Panc1 (cell line): ENCODE data around the gene E2F3. TPM values are rescaled to one million over a fixed set of nuclear protein-coding genes. Genes with fewer than 3 reads are reported as not detected.

Experiments used
- ATAC-seq: fragments of 200-7000 bp; cut with Tn5 transposase; 2 replicates; pipeline ENCODE4 v1.9.1; 2020; ENCODE audit warnings: mild to moderate bottlenecking, moderate library complexity
- BruUV-seq: library from RNA; stranded (reverse); fragments of 400-500 nt; replicated peaks from 2 replicates; lab custom pipeline; 2021; lab: Mats Ljungman, UMichigan
- CTCF ChIA-PET: fragments of 300-600 bp; sonication (Branson Sonifier 250); formaldehyde crosslinking; loops from one replicate; lab custom pipeline; 2022; ENCODE audit warnings: antibody characterized with exemption; lab: Charles Lee
- POLR2A ChIA-PET: fragments of 300-600 bp; sonication (Branson Sonifier 250); formaldehyde crosslinking; loops from one replicate; lab custom pipeline; 2022; ENCODE audit warnings: antibody characterized with exemption; lab: Charles Lee
- DNase-seq: peaks from one replicate; pipeline ENCODE4 v3.0.0-alpha.2; 2010; ENCODE audit warnings: low read depth, low spot score
- H3K27ac ChIP-seq: 2 replicates; pipeline ENCODE4 v1.5.1; 2011; ENCODE audit warnings: mild to moderate bottlenecking, low read length, inconsistent platforms
- H3K27me3 ChIP-seq: fragments of 200-500 bp; sonication (Bioruptor generic); 2 replicates; pipeline ENCODE4 v1.6.0; 2014; ENCODE audit warnings: low read length, inconsistent platforms; ENCODE audit not compliant: control insufficient read depth, insufficient read depth
- H3K36me3 ChIP-seq: fragments of 200-500 bp; sonication (Bioruptor generic); 2 replicates; pipeline ENCODE4 v1.5.1; 2014; ENCODE audit warnings: inconsistent platforms, mild to moderate bottlenecking, low read length, moderate library complexity; ENCODE audit not compliant: control insufficient read depth, insufficient read depth
- H3K4me1 ChIP-seq: 2 replicates; pipeline ENCODE4 v1.5.1; 2011; ENCODE audit warnings: inconsistent platforms, mild to moderate bottlenecking, low read length, moderate library complexity; ENCODE audit not compliant: control insufficient read depth, insufficient read depth
- H3K4me3 ChIP-seq, 2 experiments: 2 replicates each; pipeline ENCODE4 v1.5.1; 2011 to 2012; ENCODE audit warnings: low read depth in 2 of 2, low read length in 2 of 2, mild to moderate bottlenecking in 2 of 2, inconsistent platforms in 1 of 2, moderate library complexity in 1 of 2
- H3K9me3 ChIP-seq: fragments of 200-500 bp; sonication (Bioruptor generic); 2 replicates; pipeline ENCODE4 v1.5.1; 2014; ENCODE audit warnings: low read depth, mild to moderate bottlenecking, inconsistent platforms, low read length, moderate library complexity; ENCODE audit not compliant: control insufficient read depth, insufficient read depth
- POLR2AphosphoS5 ChIP-seq: IDR thresholded peaks from 2 replicates; pipeline ENCODE4 v1.6.1; 2012; ENCODE audit warnings: mild to moderate bottlenecking, low read depth, low read length, moderate library complexity
- SIN3A ChIP-seq: IDR thresholded peaks from 2 replicates; pipeline ENCODE4 v1.6.1; 2012; ENCODE audit warnings: low read depth, mild to moderate bottlenecking, low read length, moderate library complexity, borderline replicate concordance; ENCODE audit not compliant: insufficient read depth
- TCF7L2 ChIP-seq: IDR thresholded peaks from 2 replicates; pipeline ENCODE4 v1.6.1; 2011; ENCODE audit warnings: mild to moderate bottlenecking, low read depth, low read length, inconsistent platforms
- in situ Hi-C: cut with HindIII; loops from 2 replicates; pipeline ENCODE4 v1.10.0; 2016; ENCODE audit warnings: low sequenced_read_pairs, low pct_unique_long_range_greater_than_20kb
- intact Hi-C: fragments of 100-400 bp; cut with micrococcal nuclease; formaldehyde crosslinking; loops from one replicate; pipeline ENCODE4 v1.10.0; 2022; ENCODE audit not compliant: unreplicated experiment
- total RNA-seq: library from RNA; stranded (reverse); gene quantifications from one replicate; pipeline ENCODE4 v1.2.1, GENCODE V29; 2021; ENCODE audit not compliant: unreplicated experiment
- TF ChIP-seq, protein P1 (sequence below): fragments of 450-650 bp; IDR thresholded peaks from 2 replicates; pipeline ENCODE4 v1.5.1; 2017; ENCODE audit warnings: mild to moderate bottlenecking
- TF ChIP-seq, protein P2 (sequence below), 2 experiments: IDR thresholded peaks; 2 replicates each; pipeline ENCODE4 v1.6.1; 2011 to 2012; ENCODE audit warnings: low read depth in 2 of 2, control low read depth in 1 of 2, low read length in 1 of 2, mild to moderate bottlenecking in 1 of 2, moderate library complexity in 1 of 2; ENCODE audit not compliant: insufficient read depth in 1 of 2

The E2F3 gene
- total RNA-seq, 1 experiment from 2014 or later: 31.0 TPM

DNA sequence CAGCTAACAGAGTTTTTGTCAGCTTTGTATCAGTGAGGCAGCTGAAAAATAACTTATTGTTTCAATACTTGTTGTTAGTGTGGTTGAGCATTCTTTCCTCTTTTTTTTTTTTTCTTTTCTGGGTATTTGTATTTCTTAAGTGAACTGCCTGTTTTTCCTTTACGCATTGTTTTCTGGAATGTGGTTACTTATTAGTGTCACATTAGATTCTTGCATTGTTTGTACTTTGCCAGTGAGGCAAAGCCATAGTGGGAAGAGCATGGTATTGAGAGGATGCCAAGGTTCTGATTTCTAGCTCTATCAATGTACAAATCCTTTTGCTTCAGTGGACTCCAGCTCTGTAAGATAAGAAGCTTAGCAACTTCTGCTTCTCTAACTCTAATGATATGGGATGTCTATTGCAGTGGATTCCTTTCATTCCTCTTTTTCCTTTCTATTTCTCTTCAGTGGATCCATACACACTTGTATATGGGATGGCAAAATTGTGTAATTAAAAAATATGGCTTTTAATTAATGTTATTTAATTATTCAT lies 136.5 kb downstream of the E2F3 start:
- DNase-seq: no peak
- intact Hi-C loops (no loop called here), in situ Hi-C loops (no loop called here)
- ChIA-PET CTCF (no interaction called here), POLR2A (no interaction called here)
- H3K36me3 ChIP-seq: peaks cover 11% of the 10 kb centered on the region; the same call in 1 of the 2 replicates
- H3K9me3 ChIP-seq: no peaks in the 10 kb centered on the region
- peaks cover 15% of the 10 kb centered on the region for H3K4me1 ChIP-seq
- H3K27ac ChIP-seq: no peak overlapping the region
- no peak for ATAC-seq
- no peaks in the 10 kb centered on the region for H3K27me3 ChIP-seq
- no TSS peak for BruUV-seq
- TF ChIP-seq POLR2AphosphoS5 (no peak), TCF7L2 (no peak), SIN3A (no peak)
- TF ChIP-seq, protein P1, sequence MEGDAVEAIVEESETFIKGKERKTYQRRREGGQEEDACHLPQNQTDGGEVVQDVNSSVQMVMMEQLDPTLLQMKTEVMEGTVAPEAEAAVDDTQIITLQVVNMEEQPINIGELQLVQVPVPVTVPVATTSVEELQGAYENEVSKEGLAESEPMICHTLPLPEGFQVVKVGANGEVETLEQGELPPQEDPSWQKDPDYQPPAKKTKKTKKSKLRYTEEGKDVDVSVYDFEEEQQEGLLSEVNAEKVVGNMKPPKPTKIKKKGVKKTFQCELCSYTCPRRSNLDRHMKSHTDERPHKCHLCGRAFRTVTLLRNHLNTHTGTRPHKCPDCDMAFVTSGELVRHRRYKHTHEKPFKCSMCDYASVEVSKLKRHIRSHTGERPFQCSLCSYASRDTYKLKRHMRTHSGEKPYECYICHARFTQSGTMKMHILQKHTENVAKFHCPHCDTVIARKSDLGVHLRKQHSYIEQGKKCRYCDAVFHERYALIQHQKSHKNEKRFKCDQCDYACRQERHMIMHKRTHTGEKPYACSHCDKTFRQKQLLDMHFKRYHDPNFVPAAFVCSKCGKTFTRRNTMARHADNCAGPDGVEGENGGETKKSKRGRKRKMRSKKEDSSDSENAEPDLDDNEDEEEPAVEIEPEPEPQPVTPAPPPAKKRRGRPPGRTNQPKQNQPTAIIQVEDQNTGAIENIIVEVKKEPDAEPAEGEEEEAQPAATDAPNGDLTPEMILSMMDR: no peak
- TF ChIP-seq, protein P2, sequence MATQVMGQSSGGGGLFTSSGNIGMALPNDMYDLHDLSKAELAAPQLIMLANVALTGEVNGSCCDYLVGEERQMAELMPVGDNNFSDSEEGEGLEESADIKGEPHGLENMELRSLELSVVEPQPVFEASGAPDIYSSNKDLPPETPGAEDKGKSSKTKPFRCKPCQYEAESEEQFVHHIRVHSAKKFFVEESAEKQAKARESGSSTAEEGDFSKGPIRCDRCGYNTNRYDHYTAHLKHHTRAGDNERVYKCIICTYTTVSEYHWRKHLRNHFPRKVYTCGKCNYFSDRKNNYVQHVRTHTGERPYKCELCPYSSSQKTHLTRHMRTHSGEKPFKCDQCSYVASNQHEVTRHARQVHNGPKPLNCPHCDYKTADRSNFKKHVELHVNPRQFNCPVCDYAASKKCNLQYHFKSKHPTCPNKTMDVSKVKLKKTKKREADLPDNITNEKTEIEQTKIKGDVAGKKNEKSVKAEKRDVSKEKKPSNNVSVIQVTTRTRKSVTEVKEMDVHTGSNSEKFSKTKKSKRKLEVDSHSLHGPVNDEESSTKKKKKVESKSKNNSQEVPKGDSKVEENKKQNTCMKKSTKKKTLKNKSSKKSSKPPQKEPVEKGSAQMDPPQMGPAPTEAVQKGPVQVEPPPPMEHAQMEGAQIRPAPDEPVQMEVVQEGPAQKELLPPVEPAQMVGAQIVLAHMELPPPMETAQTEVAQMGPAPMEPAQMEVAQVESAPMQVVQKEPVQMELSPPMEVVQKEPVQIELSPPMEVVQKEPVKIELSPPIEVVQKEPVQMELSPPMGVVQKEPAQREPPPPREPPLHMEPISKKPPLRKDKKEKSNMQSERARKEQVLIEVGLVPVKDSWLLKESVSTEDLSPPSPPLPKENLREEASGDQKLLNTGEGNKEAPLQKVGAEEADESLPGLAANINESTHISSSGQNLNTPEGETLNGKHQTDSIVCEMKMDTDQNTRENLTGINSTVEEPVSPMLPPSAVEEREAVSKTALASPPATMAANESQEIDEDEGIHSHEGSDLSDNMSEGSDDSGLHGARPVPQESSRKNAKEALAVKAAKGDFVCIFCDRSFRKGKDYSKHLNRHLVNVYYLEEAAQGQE (IDR thresholded peaks at IDR 0.05; ENCODE audit: insufficient read depth in 1 of 2, low read depth in 2 of 2, low read length in 1 of 2): no peak
- no peak overlapping the region for H3K4me3 ChIP-seq

DNA sequence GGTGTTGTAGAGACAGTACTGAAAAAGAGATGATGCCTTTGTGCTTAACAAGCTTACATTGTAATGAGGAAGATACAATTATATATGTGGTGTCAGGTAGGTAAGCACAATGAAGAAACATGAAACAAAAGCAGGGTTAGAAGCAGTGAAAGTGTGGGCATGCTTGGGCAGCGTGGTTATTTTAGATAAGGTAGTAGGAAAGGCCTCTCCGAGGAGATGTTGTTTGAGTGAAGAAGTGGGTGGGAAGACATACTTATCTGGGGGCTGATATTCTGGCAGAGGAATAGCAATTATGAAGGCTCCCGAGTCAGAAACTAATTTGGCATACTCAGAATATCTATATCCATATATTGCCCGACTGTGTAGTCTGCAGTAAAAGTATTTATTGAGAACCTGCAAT lies 137.2 kb downstream of the E2F3 start:
- Histone ChIP-seq H3K4me1 (peaks cover 17% of the 10 kb centered on the region), H3K36me3 (peaks cover 11% of the 10 kb centered on the region; the same call in 1 of the 2 replicates), H3K27me3 (no peaks in the 10 kb centered on the region), H3K9me3 (no peaks in the 10 kb centered on the region), H3K27ac (no peak overlapping the region), H3K4me3 (no peak overlapping the region)
- ChIA-PET CTCF (no interaction called here), POLR2A (no interaction called here)
- ATAC-seq: no peak
- TF ChIP-seq, protein P2 (IDR thresholded peaks at IDR 0.05; ENCODE audit: insufficient read depth in 1 of 2, low read depth in 2 of 2, low read length in 1 of 2): no peak
- TF ChIP-seq, protein P1: no peak
- no peak for TF ChIP-seq TCF7L2
- TF ChIP-seq POLR2AphosphoS5: no peak
- TF ChIP-seq SIN3A: no peak
- intact Hi-C loops: no loop called here
- no TSS peak for BruUV-seq
- in situ Hi-C loops: no loop called here
- no peak for DNase-seq
